Stimulated activated CD4-positive, alpha-beta T cell treated with anti-CD3 and anti-CD28 coated beads, TNF-alpha, amount 100 ng/mL, for 1 hour (primary cell): ENCODE measurements around the gene ACAA2.
A peak's percentile ranks its signal among the peaks of the same experiment; 100 is the strongest.
"Not testable (repeated sequence)": the region's sequence is repeated elsewhere in the genome, so short reads cannot be mapped to it uniquely, and the experiment has no call there.

Experiments
- DNase-seq, 3 donors: peaks; one replicate each; pipeline ENCODE4 v3.0.0-alpha.2; 2020; ENCODE audit warnings: low read depth in 3 of 3, low spot score in 1 of 3

The ACAA2 gene

DNA sequence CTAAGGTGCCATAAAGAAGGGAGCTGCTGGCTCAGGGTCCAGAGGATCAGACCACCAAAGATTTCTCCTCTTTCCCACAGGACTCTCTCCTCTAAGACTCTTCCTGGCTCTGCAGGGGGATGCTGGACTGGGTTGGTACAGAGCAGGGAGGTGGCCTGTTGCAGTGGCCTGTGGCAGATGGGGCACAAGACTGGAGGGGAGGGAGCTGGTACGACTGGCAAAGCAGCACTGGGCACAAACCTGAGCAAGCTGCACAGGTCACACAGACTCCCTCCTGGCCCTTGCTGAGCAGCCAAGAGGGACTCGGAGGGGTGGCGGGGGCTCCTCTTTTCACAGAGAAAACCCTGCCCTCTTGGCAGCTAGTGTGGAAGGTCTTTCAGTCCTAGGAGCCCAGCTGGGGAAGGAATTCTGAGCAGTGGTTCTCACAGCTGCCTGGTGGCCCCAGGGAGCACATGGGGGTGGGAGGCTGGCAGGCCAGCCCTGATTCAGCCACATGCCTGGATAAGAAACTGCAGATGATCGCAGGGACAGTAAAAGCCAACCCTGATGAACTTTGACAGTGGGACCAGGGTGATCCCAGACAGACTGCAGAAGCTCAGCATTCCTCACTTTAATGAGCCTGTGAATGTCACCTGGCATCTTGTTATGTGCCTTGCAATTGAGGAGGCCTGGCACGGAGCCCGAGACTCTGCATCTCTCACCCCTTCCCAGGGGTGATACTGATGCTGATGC, 32.5 kb upstream of the ACAA2 start:
- no peak for DNase-seq

DNA sequence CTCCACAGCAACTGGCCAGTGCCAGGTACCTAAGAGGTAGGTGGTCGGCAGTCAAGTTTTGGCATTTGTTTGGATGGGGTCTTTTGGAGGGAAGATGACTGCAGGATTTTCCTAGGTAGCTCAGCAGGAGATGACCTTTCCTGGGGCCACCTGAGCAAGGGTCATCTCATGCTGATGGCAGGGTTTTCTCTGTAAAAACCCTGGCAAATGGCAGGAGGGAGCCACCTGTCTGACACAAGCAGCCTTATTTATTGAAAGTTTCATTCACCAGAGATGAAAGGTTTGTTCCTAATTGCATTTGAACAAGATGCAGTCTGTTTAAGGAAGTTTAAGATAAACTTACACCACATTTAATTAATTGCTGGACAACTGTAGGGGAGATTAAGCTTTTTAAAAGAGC, 31.6 kb upstream of the ACAA2 start:
- no peak for DNase-seq

DNA sequence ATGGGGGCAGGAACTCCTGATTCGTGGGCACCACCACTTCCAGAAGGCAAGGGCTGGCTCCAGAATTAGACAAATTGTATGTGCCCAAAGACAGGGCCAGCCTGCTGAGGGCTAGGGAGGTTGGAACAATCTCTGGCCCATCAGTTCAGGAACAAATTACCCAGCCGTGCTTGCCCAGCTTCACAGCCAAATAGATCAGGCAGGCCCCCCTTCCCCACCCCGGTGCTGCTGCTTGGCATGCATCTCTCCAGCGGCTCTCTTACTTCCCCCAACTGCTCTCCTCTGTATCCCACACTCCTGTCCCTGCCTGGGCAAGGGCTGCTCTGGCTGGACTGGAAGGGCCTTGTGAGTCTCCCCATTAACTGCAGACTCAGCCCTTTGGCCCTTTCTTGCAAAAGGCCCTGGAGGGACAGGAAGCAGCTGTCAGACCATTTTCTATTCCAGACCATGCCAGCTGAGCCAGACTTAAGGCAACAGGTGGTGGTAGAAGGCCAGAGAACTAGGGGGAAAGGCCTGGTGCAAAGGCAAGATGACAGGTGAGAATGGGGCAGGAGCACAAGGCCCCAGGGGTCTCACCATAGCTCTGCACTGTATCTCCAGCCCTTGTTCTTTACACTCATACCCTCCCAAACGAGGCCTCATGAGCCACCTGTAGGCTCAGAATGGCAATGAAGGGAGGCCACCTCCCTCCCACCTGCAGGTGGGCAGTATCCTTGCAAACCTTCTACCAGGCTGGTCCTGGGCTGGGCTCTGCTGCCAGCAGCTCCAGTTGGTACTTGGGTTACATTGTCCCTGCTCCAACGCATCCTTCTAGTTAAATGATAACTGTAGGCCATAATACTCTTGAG, 30.7 kb upstream of the ACAA2 start:
- no peak for DNase-seq

DNA sequence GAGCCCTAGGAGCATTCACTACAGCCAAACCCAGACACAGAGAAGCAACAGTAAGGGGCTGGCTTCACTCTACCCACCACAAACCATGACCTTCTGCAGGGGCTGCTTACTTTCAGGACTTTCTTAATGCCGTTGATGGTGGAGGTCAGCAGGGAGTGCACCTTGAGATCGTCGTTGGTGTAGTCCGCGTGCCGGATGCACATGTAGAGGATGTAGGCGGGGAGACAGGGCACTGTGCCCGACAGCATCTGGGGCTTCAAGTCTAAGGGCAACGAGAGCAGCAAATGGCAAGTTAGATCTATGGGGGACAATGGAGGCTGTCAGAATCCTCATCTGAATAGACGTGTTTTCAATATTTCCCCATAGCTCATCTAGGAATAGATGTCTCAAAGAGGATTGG, 29.8 kb upstream of the ACAA2 start:
- DNase-seq, result no peak

- DNase-seq, result no peak
Observed at GRCh38 chr18:49842656-49843055, 29.3 kb upstream of the ACAA2 start.

DNA sequence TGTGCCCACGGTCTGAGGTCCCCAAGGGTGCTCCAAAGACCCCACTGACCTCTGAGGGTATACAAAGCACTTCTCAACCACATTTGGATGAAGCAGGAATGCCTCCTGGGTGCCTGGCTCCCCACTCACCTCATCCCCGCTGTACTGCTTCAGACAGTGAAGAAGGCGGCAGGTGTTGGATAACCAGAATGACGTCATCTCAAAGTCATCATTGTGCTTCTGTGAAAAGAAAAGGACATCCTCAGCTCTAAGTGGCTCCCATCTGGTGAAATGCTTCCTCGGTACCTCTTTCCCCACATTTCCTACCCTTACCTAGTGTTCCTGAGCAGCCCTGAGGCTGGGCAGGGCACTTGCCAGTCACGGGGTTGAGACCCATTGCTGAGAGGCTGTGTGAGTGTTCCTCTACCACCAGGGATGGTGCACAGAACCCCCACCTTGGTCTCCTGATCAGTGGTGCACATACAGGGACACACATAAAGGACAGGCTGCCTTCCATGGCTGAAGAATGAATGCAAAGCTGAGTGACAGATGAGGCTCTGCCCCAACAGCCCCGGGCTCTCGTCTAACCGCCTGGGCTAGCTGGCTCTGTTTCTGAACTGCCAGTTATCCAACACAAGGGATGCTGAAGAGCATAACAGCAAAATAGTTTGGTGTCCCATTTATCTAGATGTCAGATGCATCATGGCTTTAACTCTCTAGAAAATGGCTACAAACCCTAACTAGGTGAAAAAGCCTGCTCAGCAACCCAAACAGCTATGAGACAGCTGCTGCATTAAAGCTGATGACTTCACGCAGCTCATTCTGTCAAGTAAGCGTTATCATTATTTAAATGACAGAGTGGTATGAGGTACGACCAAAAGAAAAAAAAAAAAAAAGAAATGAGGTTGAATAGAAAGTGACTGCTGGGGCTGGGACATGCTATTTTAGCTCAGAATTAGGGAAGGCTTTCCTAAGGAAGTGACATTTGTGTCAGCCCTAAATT, 28.2 kb upstream of the ACAA2 start:
- no peak for DNase-seq

GRCh38 chr18:49839012-49839411, 25.7 kb upstream of the ACAA2 start:
- DNase-seq, result no peak

DNA sequence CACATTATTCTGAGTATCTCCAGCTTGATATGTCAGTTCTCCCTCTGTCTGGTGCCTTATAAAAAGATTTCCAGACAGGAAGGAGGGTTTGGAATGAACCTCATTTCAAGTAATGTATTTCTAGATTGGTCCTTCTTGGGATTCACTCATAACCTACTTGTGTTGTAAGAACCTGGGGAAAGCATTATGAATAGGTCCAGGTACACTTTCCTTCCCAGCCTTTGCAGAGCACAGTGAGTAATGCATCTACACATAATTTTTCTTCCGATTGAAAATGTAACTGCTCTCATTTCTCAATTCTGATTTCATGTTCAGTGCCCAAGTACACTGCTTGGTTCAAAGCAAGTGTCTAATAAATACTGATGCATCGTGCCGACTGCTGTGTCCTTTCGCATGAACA, 25.0 kb upstream of the ACAA2 start:
- no peak for DNase-seq

- no peak for DNase-seq
Observed at GRCh38 chr18:49837889-49838288, 24.6 kb upstream of the ACAA2 start.

DNA sequence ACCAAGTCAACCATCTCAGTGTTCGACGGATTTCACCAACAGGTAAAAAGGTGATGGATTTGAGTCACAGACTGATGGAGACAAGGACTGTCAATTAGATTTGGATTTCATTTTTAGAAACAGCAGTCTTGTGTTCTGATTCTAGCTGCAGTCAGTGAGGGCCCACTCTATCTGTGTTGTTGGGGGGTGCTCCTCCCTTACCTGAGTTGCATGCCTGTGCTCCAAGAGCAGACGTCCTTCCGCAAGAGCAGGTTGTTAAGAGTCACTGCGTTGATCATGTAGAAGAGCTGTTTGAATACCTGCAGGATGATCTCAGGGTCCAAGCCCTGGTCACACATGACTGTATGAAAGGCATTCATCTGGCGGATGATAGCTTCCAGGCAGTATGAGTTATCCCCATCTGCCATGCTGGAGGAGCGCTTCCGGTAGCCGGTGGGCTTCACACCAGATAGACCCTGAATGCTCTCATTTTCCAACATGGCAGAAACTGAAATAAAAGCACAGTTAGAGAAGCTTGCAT, 24.0 kb upstream of the ACAA2 start:
- DNase-seq, result not testable (repeated sequence)

DNA sequence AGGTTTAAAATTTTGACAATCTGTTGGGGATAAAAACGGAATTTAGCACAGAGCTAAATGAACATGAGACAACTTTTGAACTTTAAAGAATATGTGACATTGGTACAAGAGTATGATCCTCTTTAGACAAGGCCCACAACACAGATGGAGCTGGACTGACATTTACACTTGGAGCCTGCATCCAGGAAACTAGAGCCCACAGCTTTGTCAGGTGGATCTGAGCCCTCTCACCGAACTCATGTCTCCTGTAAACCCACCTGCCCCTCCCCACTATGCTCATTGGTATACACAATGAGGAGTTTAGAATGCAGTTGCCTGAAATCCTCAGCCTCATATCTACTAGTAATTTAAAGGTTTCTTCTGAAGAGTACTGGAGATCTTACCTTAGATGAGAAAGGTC, 22.1 kb upstream of the ACAA2 start:
- DNase-seq, result no peak

- DNase-seq, result no peak
Observed at GRCh38 chr18:49834258-49834657, 20.9 kb upstream of the ACAA2 start.

- DNase-seq, result no peak
Observed at GRCh38 chr18:49833814-49834213, 20.5 kb upstream of the ACAA2 start.

DNA sequence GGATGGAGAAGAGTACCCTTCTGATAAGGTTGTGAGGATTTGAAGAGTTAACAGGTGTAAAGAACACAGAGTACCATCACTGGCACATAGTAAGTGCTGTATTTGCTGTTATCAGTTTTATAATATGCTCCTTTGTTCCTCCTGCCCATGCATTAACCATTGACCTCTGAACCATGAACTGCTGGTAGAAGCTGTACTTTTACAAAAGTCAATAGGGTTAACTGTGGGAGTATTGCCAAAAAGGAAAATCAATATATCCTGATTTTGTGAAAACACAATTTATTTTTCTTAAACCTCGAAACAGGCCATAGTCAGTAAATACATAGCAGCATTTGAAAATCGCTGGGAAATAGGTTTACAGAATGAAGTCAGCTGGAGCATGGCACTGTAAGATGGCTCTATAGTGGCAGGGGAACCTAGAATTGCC, 18.9 kb upstream of the ACAA2 start:
- DNase-seq, result no peak

- no peak for DNase-seq
Observed at GRCh38 chr18:49827996-49828395, 14.7 kb upstream of the ACAA2 start.

DNA sequence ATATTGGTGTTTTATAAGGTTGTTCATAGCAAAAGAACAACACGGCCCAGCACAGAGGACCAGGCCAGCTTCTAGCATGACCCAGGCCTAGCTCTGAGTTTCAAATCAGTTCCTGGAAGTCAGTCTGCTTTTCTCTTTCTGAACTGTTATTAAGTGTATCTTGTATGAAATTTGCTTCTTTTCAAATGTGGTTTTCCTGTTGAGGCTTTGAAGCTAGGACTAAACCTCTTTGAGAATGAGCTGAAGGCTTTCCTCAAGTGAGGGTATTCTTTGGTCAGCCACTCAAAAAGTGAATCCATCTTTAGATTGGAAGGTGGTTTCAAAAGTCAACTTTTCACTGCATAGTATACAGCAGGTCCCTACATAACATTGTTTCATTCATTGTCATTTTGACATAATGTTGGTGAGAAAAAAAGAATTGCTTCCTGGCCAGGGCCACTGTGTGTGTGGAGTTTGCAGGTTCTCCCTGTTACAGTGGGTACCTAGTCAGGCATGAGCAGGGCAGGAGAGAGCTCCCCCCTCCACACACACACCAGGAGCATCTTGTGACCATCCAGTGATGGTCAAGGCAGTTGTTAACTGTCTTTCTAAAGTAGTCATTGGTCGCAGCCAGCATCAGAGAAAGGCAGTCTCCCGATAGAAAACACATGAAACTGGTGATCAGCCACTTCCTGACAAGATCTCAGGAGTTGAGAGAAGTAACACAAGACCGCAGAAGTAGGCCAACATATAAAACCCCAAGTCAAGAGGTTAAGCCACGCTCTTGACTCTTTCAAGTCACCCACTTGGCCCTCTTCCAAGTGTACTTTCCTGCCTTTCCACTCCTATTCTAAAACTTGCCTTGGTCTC, 6.7 kb upstream of the ACAA2 start:
- DNase-seq, result peak in 1 of 3 donors; percentile 12

- no peak for DNase-seq
Observed at GRCh38 chr18:49819071-49819662, 5.8 kb upstream of the ACAA2 start.

- no peak for DNase-seq
Observed at GRCh38 chr18:49817947-49818346, 4.6 kb upstream of the ACAA2 start.

DNA sequence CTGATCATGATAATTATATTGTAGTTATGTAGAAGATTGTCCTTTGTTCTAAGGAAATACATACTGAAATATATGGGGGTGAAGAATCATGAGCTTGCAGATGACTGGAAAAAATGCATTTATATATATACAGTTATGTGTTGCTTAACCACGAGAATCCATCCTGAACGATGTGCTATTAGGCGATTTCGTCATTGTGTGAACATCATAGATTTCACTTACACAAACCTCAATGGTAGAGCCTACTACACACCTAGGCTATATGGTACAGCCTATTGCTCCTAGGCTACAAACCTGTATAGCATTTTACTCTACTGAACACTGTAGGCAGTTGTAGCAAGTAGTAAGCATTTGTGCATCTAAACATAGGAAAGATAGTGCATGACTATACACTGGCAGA, 2.6 kb upstream of the ACAA2 start:
- DNase-seq, result no peak

DNA sequence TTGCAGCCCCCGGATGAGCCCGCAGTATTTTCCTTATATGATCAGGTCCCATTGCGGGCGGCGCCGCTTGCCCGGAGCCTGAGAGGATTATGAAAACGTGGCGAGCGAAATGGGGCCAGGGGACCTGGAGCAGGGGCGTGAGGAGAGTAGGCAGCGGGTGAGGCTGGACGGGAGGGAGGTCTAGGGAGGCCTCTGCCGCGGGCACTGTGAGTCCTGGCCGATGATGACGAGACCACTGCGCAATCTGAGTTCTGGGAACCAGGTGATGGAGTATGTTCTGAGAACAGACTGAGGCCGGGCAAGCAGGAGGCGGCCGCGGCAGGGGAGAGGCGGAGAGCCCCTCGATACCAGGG, 790 bp upstream of the ACAA2 start:
- no peak for DNase-seq
